Activated CD4-positive, alpha-beta T cell treated with anti-CD3 and anti-CD28 coated beads for 1 hour (primary cell): Measurements from ENCODE around the gene CEBPB.
"Not testable (repeated sequence)": the region's sequence is repeated elsewhere in the genome, so short reads cannot be mapped to it uniquely, and the experiment has no call there.

Experiments
- DNase-seq: peaks from one replicate; pipeline ENCODE4 v3.0.0-alpha.2; 2020

CEBPB gene

DNA sequence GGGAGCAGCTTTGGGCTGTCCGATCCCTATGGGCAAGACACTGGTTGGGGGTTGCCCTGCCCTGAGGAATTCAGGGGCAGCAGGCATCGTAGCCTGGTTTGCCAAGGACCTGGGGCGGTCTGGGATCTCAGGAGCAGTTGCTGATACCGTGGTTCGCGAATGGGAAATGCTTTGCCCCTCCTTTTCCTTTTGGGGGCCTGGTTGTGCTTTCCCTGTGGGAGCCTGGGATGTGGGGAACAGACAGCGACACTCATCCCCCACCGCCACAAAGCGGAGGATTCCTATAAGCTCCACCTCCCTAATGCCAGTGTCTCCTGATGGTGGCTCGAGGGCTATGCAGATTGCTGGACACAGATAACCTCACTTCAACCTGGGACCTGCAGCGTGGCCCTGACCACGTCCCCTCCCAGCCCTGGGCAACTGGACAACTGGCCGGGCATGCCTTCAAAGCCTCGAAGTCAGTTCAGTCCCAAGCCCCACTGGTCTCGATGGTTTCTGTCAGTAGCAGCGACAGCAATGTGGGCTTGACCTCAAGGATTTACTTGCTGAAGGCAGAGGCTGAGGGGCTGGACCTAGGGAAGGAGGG lies 3.3 kb downstream of the CEBPB start:
- no peak for DNase-seq

GRCh38 chr20:50194422-50194830 lies 3.8 kb downstream of the CEBPB start:
- no peak for DNase-seq

- no peak for DNase-seq
These were observed 4.3 kb downstream of the CEBPB start for GRCh38 chr20:50194831-50195523.

GRCh38 chr20:50195524-50196120 lies 5.0 kb downstream of the CEBPB start:
- DNase-seq, result no peak

- DNase-seq, result no peak
These were observed 5.6 kb downstream of the CEBPB start for GRCh38 chr20:50196248-50196647.

GRCh38 chr20:50196896-50197295 lies 6.3 kb downstream of the CEBPB start:
- no peak for DNase-seq

DNA sequence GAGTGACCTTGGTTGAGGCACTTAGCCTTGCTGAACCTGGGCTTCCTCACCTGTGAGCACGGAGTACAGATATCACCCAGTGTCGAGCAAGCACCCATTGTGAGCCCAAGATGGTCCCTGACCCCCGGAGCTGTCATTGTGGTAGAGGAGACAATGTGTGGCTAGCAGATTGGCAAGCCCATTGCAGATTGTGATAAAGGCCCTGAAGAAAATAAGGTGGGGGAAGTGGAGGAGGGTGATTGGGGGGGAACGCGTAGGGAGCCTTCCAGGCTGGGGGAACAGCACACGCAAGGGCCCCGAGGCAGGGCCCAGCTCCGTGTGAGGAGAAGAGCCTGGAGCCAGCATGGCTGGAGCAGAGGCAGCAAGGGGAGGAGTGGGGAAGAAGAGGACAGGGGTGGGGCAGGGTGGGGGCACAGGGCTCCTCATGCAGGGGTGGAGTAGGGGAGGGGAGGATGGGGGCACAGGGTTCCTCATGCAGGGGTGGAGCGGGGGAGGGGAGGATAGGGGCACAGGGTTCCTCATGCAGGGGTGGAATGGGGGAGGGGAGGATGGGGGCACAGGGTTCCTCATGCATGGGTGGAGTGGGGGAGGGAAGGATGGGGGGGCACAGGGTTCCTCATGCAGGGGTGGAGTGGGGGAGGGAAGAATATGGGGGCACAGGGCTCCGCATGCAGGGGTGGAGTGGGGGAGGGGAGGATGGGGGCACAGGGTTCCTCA lies 7.0 kb downstream of the CEBPB start:
- no peak for DNase-seq

DNA sequence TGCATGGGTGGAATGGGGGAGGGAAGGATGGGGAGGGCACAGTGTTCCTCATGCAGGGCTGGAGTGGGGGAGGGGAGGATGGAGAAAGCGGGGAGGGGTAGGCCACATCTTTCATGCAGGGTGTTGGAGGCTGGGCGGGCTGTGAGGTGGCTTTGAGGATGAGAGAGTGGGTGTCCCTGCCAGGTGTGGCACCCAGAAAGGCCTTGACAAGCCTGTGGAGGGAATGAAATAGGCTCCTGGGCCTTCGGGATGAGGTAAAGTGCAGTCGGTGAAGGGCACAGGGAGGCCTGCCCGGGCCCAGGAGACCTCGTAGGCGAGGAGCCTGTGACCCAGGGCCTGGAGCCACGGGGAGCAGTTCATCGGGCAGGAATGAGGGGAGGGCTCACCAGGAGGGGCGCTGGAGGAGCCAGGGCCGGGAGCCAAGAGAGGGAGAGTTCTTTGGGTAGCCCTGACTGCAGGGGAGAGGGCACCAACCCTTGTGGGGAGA lies 7.6 kb downstream of the CEBPB start:
- no peak for DNase-seq

DNA sequence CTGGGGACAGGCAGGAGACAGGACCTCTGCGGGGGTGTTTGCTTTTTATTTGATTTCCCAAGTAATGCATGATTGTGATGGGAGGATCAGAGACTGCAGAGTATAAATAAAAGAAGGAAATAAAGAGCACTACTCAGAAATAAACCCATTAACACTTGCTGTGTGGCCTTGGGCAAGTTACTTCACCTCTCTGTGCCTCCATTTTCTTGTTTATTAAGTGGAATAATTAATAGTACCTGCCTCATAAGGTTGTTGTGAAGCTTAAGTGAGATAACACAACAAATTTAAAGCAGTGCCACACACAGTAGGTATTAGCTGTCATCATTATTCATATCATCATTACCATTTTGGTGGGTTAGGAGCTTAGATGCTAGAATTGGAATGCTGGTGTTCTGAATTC lies 8.1 kb downstream of the CEBPB start:
- no peak for DNase-seq

DNA sequence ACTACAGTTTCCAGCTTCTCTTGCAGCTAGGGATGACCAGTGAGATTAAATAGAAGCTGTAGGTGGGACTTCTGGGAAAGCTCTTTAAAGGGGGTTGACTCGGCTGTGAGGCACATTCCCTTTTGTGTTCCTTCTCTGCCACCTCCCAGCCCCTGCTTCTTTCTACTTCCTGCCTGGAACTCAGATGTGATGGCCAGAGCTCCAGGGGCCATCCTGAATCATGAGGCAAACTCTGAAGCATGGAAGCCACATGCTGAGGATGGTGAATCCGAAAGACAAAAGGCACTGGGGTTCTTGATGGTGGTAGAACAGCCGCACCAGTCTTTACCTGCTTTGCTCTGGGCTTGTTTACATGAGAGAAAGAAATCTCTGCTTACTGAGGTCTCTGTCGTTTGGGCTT lies 9.1 kb downstream of the CEBPB start:
- no peak for DNase-seq

- no peak for DNase-seq
These were observed 10.0 kb downstream of the CEBPB start for GRCh38 chr20:50200482-50201104.

GRCh38 chr20:50201710-50202109 lies 11.1 kb downstream of the CEBPB start:
- DNase-seq, result not testable (repeated sequence)

DNA sequence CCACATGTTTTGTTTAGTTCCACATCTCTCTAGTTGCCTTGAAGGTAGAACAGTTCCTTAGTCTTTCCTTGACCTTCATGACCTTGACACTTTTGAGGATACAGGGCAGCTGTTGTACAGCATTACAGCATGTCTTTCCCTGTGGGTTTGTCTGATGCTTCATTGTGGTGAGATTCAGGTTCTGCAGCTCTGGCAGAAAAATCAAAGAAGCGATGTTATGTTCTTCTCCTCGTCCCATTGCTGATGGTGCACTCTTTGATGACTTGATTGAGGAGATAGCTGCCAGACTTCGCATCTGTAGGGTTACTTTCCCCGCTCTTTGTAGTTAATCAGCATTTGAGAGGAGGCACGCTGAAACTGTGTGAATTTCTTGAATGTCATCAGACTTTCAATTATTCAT lies 12.0 kb downstream of the CEBPB start:
- no peak for DNase-seq

GRCh38 chr20:50203951-50204937 lies 13.6 kb downstream of the CEBPB start:
- DNase-seq, result no peak

DNA sequence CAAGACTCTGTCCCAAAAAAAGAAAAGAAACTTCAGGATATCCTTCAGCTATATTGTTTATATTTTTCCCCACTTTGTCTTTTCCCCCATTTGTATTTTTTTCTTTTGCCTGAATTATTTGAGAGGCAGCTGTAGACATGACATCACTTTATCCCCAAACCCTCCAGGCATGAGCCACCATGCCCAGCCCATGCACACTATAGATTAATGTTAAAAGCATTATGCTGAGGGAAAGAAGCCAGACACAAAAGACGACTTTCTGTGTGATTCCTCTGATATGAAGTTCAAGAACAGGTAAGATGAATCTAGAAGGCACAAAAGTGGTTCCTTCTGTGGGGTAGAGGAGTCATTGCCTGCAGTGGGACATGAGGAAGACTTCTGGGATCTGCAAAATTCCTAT lies 16.4 kb downstream of the CEBPB start:
- DNase-seq, result no peak

- no peak for DNase-seq
These were observed 17.5 kb downstream of the CEBPB start for GRCh38 chr20:50208085-50208491.

DNA sequence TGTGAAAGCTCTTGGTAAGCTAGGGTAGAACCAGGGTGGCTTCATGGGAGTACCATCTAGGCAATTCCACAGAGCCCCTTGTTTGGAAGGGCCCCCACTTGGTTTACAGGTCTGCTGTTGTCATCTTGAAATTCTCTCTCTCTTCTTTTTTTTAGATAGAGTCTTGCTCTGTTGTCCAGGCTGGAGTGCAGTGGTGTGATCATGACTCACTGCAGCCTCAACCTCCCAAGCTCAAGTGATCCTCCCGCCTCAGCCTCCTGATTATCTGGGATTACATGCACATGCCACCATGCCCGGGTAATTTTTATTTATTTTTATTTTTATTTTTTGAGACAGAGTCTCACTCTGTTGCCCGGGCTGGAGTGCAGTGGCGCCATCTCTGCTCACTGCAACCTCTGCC lies 18.2 kb downstream of the CEBPB start:
- DNase-seq, result not testable (repeated sequence)

DNA sequence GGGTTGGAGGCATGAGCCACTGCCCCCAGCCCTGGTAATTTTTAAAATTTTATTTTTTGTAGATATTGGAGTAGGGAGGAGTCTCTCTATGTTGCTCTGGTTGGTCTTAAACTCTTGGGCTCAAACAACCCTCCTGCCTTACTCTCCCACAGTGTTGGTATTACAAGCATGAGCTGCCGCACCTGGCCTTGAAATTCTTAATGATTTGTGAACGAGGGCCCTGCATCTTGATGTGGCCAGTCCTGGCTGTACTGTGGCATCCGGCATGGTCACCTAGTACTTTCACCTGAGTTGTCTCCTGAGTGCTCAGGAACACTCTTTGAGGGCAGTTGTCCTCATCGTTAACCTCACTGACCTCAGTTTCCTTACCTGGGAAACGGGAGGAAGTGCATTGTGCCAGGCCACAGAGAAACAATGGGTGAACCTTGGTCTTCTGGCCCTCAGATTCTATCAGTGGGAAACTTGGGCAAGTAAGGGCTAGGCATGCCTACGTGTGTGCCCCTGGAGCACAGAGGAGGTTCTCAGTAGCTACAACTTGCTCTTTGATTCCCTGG lies 19.5 kb downstream of the CEBPB start:
- DNase-seq, result no peak

DNA sequence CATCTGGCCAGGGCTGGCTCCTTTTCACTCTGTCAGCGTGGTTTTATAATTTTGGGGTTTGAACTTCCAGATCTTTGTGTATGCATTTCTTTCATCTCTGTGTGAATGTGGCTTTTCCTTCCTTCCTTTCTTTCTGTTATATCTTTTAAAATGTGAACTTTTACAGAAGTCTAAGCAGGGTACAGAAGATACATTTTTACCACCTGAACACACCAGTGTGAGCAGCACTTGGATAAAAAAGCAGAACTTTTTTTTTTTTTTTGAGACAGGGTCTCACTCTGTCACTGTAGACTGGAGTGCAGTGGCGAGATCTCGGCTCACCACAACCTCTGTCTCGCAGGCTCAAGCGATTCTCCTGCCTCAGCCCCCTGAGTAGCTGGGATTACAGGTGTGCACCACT lies 20.5 kb downstream of the CEBPB start:
- DNase-seq, result no peak

GRCh38 chr20:50213531-50214106 lies 23.0 kb downstream of the CEBPB start:
- no peak for DNase-seq
